ENCODE measurements around the gene NMRK1.

GRCh38 chr9:75046725-75047345 lies 41.1 kb downstream of the NMRK1 start:
- TF ChIP-seq, protein P1, sequence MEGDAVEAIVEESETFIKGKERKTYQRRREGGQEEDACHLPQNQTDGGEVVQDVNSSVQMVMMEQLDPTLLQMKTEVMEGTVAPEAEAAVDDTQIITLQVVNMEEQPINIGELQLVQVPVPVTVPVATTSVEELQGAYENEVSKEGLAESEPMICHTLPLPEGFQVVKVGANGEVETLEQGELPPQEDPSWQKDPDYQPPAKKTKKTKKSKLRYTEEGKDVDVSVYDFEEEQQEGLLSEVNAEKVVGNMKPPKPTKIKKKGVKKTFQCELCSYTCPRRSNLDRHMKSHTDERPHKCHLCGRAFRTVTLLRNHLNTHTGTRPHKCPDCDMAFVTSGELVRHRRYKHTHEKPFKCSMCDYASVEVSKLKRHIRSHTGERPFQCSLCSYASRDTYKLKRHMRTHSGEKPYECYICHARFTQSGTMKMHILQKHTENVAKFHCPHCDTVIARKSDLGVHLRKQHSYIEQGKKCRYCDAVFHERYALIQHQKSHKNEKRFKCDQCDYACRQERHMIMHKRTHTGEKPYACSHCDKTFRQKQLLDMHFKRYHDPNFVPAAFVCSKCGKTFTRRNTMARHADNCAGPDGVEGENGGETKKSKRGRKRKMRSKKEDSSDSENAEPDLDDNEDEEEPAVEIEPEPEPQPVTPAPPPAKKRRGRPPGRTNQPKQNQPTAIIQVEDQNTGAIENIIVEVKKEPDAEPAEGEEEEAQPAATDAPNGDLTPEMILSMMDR (IDR thresholded peaks at IDR 0.05) = no peak
- no peak for TF ChIP-seq ZFX (IDR thresholded peaks at IDR 0.05; ENCODE audit: borderline replicate concordance)
